Measurements from ENCODE around the gene RBM10. TPM values are rescaled to one million over a fixed set of nuclear protein-coding genes. Genes with fewer than 3 reads are reported as not detected.

Gene RBM10
- total RNA-seq, 2 experiments from 2014 or later: 44.9 to 45.6 TPM

DNA sequence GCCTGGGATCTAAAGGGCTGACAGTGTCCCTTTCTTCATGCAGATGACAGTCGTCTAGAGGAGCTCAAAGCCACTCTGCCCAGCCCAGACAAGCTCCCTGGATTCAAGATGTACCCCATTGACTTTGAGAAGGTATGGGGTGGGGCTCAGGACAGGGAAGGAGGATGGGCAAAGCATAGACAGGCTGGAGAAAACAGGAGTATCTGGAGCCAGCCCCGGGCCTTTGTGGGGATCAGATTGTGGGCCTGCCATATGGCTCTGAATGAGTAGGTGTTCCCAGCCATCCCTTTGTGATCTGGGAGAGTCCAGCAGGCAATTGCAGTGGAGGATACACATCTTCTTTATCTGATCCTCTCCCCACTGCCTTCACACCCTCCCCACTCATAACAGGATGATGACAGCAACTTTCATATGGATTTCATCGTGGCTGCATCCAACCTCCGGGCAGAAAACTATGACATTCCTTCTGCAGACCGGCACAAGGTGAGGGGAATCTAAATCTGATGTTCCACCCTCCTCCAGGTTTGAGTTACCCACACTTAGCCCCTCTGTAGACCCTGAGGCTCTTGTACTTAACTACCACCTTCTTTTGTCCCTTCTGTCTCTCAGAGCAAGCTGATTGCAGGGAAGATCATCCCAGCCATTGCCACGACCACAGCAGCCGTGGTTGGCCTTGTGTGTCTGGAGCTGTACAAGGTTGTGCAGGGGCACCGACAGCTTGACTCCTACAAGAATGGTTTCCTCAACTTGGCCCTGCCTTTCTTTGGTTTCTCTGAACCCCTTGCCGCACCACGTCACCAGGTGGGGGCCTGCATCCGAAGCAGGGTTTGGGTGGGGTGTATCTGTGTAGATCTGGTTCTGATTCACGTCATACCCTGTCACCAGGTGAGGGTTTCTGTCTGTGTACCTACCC lies 67.6 kb downstream of the RBM10 start:
- ChIA-PET POLR2A (no interaction called here), CTCF (ENCODE audit: unreplicated experiment) (no interaction called here)
- no peak overlapping the region for H3K4me3 ChIP-seq (ENCODE audit: low read depth, low read length, poor library complexity, severe bottlenecking)
- H4K20me1 ChIP-seq (ENCODE audit: insufficient read depth, low read length): no peaks in the 10 kb centered on the region
- peaks cover 11% of the 10 kb centered on the region for H3K4me1 ChIP-seq (ENCODE audit: insufficient read depth, low read length, poor library complexity, severe bottlenecking)
- no peaks in the 10 kb centered on the region for H3K9me2 ChIP-seq (ENCODE audit: insufficient read depth, low read length)
- no peak overlapping the region for H3K27ac ChIP-seq (ENCODE audit: low read depth, low read length, poor library complexity, severe bottlenecking)
- DNase-seq (ENCODE audit: low spot score): no peak
- no peaks in the 10 kb centered on the region for H3K9me3 ChIP-seq (ENCODE audit: low read length)
- no TSS peak for BruUV-seq (replicated peaks)
- no peaks in the 10 kb centered on the region for H3K79me2 ChIP-seq (ENCODE audit: insufficient read depth, low read depth, low read length)
- no peak overlapping the region for H3K4me2 ChIP-seq (ENCODE audit: low read length)
- no peak overlapping the region for H2AFZ ChIP-seq (ENCODE audit: low read length)
- no peak for TF ChIP-seq EZH2phosphoT487 (IDR thresholded peaks at IDR 0.05; ENCODE audit: borderline replicate concordance, low read depth, low read length)
- TF ChIP-seq, protein P1, sequence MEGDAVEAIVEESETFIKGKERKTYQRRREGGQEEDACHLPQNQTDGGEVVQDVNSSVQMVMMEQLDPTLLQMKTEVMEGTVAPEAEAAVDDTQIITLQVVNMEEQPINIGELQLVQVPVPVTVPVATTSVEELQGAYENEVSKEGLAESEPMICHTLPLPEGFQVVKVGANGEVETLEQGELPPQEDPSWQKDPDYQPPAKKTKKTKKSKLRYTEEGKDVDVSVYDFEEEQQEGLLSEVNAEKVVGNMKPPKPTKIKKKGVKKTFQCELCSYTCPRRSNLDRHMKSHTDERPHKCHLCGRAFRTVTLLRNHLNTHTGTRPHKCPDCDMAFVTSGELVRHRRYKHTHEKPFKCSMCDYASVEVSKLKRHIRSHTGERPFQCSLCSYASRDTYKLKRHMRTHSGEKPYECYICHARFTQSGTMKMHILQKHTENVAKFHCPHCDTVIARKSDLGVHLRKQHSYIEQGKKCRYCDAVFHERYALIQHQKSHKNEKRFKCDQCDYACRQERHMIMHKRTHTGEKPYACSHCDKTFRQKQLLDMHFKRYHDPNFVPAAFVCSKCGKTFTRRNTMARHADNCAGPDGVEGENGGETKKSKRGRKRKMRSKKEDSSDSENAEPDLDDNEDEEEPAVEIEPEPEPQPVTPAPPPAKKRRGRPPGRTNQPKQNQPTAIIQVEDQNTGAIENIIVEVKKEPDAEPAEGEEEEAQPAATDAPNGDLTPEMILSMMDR (conservative IDR thresholded peaks at IDR 0.05; ENCODE audit: low read length): no peak
- intact Hi-C loops (cut with micrococcal nuclease; ENCODE audit: unreplicated experiment): no loop called here
- H3K36me3 ChIP-seq (ENCODE audit: insufficient read depth, low read length): peaks cover 87% of the 10 kb centered on the region

DNA sequence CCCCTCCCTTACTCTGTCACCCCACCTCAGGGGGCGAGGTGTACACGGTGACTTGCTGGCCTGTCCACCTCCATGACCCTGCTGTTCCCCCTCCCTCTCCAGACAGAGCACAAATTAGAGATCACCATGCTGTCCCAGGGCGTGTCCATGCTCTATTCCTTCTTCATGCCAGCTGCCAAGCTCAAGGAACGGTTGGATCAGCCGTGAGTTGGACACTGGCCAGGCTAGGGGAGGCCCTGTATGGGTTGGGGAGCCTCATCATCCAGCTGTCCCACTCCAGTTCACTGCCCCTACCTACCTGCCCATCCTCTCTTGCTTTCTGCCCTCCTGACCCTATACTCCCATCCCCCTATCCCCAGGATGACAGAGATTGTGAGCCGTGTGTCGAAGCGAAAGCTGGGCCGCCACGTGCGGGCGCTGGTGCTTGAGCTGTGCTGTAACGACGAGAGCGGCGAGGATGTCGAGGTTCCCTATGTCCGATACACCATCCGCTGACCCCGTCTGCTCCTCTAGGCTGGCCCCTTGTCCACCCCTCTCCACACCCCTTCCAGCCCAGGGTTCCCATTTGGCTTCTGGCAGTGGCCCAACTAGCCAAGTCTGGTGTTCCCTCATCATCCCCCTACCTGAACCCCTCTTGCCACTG lies 69.5 kb downstream of the RBM10 start:
- Histone ChIP-seq H3K27ac (ENCODE audit: low read depth, low read length, poor library complexity, severe bottlenecking) (no peak overlapping the region), H3K4me2 (ENCODE audit: low read length) (no peak overlapping the region), H3K9me2 (ENCODE audit: insufficient read depth, low read length) (no peaks in the 10 kb centered on the region), H3K4me1 (ENCODE audit: insufficient read depth, low read length, poor library complexity, severe bottlenecking) (peaks cover 11% of the 10 kb centered on the region), H3K4me3 (ENCODE audit: low read depth, low read length, poor library complexity, severe bottlenecking) (no peak overlapping the region), H4K20me1 (ENCODE audit: insufficient read depth, low read length) (peaks cover 4% of the 10 kb centered on the region), H3K79me2 (ENCODE audit: insufficient read depth, low read depth, low read length) (peaks cover 10% of the 10 kb centered on the region), H3K9me3 (ENCODE audit: low read length) (no peaks in the 10 kb centered on the region), H3K36me3 (ENCODE audit: insufficient read depth, low read length) (peaks cover 73% of the 10 kb centered on the region), H2AFZ (ENCODE audit: low read length) (no peak overlapping the region)
- intact Hi-C loops (cut with micrococcal nuclease; ENCODE audit: unreplicated experiment): no loop called here
- TF ChIP-seq EZH2phosphoT487 (IDR thresholded peaks at IDR 0.05; ENCODE audit: borderline replicate concordance, low read depth, low read length): no peak
- TF ChIP-seq, protein P1 (conservative IDR thresholded peaks at IDR 0.05; ENCODE audit: low read length): no peak
- DNase-seq (ENCODE audit: low spot score): no peak
- ChIA-PET POLR2A (no interaction called here), CTCF (ENCODE audit: unreplicated experiment) (no interaction called here)
- BruUV-seq (replicated peaks): TSS peak; percentile 94
